SK-N-SH treated with all-trans-retinoic acid at 6 μM for 48 hours (cell line): Measurements from ENCODE around the gene PHF23.

Experiments
- ATAC-seq: fragments of 200-7000 bp; cut with Tn5 transposase; 3 replicates; pipeline ENCODE4 v1.9.1; 2020; ENCODE audit warnings: mild to moderate bottlenecking, moderate library complexity
- ARNTL ChIP-seq: fragments of 450-650 bp; formaldehyde crosslinking; IDR thresholded peaks from 2 replicates; pipeline ENCODE4 v1.5.0; 2020; ENCODE audit warnings: low read depth, mild to moderate bottlenecking, moderate library complexity, borderline replicate concordance
- BACH2 ChIP-seq: fragments of 250-450 bp; sonication (Bioruptor Pico); IDR thresholded peaks from 2 replicates; pipeline ENCODE4 v1.9.0; 2021; ENCODE audit warnings: mild to moderate bottlenecking, borderline replicate concordance
- CSDC2 ChIP-seq: fragments of 250-450 bp; sonication (Bioruptor Pico); IDR thresholded peaks from 2 replicates; pipeline ENCODE4 v1.5.0; 2020; ENCODE audit warnings: mild to moderate bottlenecking, moderate library complexity
- ESRRG ChIP-seq: fragments of 250-450 bp; sonication (Bioruptor Pico); IDR thresholded peaks from 2 replicates; pipeline ENCODE4 v1.6.1; 2021; ENCODE audit warnings: mild to moderate bottlenecking
- GLIS3 ChIP-seq: fragments of 250-450 bp; sonication (Bioruptor Pico); IDR thresholded peaks from 2 replicates; pipeline ENCODE4 v1.5.0; 2020; ENCODE audit warnings: mild to moderate bottlenecking, moderate library complexity
- ISL1 ChIP-seq: fragments of 250-450 bp; sonication (Bioruptor Pico); IDR thresholded peaks from 2 replicates; pipeline ENCODE4 v2.1.2; 2022; ENCODE audit warnings: mild to moderate bottlenecking, moderate library complexity
- OSR1 ChIP-seq: fragments of 250-450 bp; sonication (Bioruptor Pico); IDR thresholded peaks from 2 replicates; pipeline ENCODE4 v1.8.0; 2022; ENCODE audit warnings: moderate library complexity, mild to moderate bottlenecking, inconsistent platforms
- PPARA ChIP-seq: fragments of 250-450 bp; sonication (Bioruptor Pico); IDR thresholded peaks from 2 replicates; pipeline ENCODE4 v1.5.0; 2020; ENCODE audit warnings: mild to moderate bottlenecking, borderline replicate concordance
- RARB ChIP-seq: fragments of 250-450 bp; sonication (Bioruptor Pico); IDR thresholded peaks from 2 replicates; pipeline ENCODE4 v1.8.0; 2021; ENCODE audit warnings: mild to moderate bottlenecking, moderate library complexity
- SNAI2 ChIP-seq: fragments of 250-450 bp; sonication (Bioruptor Pico); IDR thresholded peaks from 2 replicates; pipeline ENCODE4 v1.5.0; 2020; ENCODE audit warnings: mild to moderate bottlenecking, moderate library complexity
- TCF4 ChIP-seq: fragments of 250-450 bp; sonication (Bioruptor Pico); IDR thresholded peaks from 2 replicates; pipeline ENCODE4 v1.8.0; 2021; ENCODE audit warnings: mild to moderate bottlenecking, moderate library complexity, borderline replicate concordance
- TOX ChIP-seq: fragments of 250-450 bp; sonication (Bioruptor Pico); IDR thresholded peaks from 2 replicates; pipeline ENCODE4 v1.8.0; 2021; ENCODE audit warnings: mild to moderate bottlenecking, moderate library complexity, borderline replicate concordance
- ZC3H10 ChIP-seq: fragments of 250-450 bp; sonication (Bioruptor Pico); IDR thresholded peaks from 2 replicates; pipeline ENCODE4 v1.5.1; 2021; ENCODE audit warnings: mild to moderate bottlenecking, moderate library complexity
- ZFP3 ChIP-seq: fragments of 250-450 bp; sonication (Bioruptor Pico); IDR thresholded peaks from 2 replicates; pipeline ENCODE4 v1.5.0; 2020; ENCODE audit warnings: mild to moderate bottlenecking, moderate library complexity
- ZNF565 ChIP-seq: fragments of 450-650 bp; formaldehyde crosslinking; conservative IDR thresholded peaks from 2 replicates; pipeline ENCODE4 v1.5.0; 2020; ENCODE audit warnings: low read depth, mild to moderate bottlenecking, moderate library complexity
- ZNF70 ChIP-seq: fragments of 450-650 bp; formaldehyde crosslinking; IDR thresholded peaks from 2 replicates; pipeline ENCODE4 v1.5.0; 2020; ENCODE audit warnings: mild to moderate bottlenecking, moderate library complexity
- ZNF8 ChIP-seq: fragments of 450-650 bp; formaldehyde crosslinking; IDR thresholded peaks from 2 replicates; pipeline ENCODE4 v1.5.0; 2020; ENCODE audit warnings: mild to moderate bottlenecking, moderate library complexity
- TF ChIP-seq, protein P1 (sequence below): fragments of 250-450 bp; sonication (Bioruptor Pico); IDR thresholded peaks from 2 replicates; pipeline ENCODE4 v1.5.1; 2021; ENCODE audit warnings: mild to moderate bottlenecking, moderate library complexity
- TF ChIP-seq, protein P2 (sequence below): fragments of 250-450 bp; sonication (Bioruptor Pico); IDR thresholded peaks from 2 replicates; pipeline ENCODE4 v1.5.0; 2020; ENCODE audit warnings: mild to moderate bottlenecking, moderate library complexity
- TF ChIP-seq, protein P3 (sequence below): fragments of 250-450 bp; sonication (Bioruptor Pico); IDR thresholded peaks from 2 replicates; pipeline ENCODE4 v1.5.1; 2020; ENCODE audit warnings: low read depth, mild to moderate bottlenecking, moderate library complexity
- TF ChIP-seq, protein P4 (sequence below): fragments of 250-450 bp; sonication (Bioruptor Pico); IDR thresholded peaks from 2 replicates; pipeline ENCODE4 v1.8.0; 2020; ENCODE audit warnings: mild to moderate bottlenecking, moderate library complexity, borderline replicate concordance

The PHF23 gene

DNA sequence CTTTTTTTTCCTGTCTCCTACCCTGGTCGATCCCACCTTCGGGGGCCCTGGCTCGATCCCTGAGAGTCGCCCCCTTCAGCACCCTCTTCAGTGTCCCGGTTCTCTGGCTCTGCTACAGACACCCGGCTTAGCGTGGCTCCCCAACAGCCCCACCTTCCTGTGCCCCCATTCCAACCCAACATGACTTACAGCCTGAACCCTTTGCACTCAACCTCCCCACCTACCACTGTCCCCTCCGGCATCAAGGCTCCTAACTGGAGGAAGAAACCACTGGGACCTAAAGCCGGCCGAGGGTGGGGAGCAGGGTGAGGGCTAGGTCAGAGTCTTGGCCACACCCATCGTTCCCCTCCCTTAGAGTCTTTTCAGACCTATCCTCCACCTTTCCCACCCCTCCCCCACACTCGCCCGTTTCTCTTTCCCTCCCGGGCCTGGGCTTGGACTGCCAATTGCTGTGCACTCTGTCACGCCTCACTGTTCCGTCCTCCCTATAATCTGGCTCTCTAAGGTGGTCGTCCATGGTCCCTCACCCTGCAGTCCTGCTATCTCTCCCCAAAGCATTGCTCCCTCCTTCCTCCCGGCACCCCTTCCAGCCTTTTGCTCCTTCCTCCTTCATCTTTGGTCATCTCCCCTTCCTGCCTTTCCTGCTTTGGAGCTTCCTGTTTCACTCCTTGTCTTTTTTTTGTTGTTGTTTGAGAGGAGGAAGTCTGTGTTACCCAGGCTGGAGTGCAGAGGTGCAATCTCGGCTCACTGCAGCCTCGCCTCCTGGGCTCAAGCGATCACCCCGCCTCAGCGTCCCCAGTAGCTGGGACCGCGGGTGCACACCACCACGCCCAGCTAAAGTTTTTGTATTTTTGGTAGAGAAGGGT, 23.9 kb upstream of the PHF23 start:
- TF ChIP-seq CSDC2: no peak
- no peak for TF ChIP-seq ZNF70
- TF ChIP-seq, protein P1, sequence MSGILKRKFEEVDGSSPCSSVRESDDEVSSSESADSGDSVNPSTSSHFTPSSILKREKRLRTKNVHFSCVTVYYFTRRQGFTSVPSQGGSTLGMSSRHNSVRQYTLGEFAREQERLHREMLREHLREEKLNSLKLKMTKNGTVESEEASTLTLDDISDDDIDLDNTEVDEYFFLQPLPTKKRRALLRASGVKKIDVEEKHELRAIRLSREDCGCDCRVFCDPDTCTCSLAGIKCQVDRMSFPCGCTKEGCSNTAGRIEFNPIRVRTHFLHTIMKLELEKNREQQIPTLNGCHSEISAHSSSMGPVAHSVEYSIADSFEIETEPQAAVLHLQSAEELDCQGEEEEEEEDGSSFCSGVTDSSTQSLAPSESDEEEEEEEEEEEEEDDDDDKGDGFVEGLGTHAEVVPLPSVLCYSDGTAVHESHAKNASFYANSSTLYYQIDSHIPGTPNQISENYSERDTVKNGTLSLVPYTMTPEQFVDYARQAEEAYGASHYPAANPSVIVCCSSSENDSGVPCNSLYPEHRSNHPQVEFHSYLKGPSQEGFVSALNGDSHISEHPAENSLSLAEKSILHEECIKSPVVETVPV: no peak
- TF ChIP-seq, protein P2, sequence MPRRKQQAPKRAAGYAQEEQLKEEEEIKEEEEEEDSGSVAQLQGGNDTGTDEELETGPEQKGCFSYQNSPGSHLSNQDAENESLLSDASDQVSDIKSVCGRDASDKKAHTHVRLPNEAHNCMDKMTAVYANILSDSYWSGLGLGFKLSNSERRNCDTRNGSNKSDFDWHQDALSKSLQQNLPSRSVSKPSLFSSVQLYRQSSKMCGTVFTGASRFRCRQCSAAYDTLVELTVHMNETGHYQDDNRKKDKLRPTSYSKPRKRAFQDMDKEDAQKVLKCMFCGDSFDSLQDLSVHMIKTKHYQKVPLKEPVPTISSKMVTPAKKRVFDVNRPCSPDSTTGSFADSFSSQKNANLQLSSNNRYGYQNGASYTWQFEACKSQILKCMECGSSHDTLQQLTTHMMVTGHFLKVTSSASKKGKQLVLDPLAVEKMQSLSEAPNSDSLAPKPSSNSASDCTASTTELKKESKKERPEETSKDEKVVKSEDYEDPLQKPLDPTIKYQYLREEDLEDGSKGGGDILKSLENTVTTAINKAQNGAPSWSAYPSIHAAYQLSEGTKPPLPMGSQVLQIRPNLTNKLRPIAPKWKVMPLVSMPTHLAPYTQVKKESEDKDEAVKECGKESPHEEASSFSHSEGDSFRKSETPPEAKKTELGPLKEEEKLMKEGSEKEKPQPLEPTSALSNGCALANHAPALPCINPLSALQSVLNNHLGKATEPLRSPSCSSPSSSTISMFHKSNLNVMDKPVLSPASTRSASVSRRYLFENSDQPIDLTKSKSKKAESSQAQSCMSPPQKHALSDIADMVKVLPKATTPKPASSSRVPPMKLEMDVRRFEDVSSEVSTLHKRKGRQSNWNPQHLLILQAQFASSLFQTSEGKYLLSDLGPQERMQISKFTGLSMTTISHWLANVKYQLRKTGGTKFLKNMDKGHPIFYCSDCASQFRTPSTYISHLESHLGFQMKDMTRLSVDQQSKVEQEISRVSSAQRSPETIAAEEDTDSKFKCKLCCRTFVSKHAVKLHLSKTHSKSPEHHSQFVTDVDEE (CRISPR knock-in tag): no peak
- no peak for TF ChIP-seq BACH2 (CRISPR knock-in tag)
- TF ChIP-seq ZNF565: no peak
- TF ChIP-seq TOX (CRISPR knock-in tag): no peak
- no peak for TF ChIP-seq ZC3H10
- TF ChIP-seq, protein P3, sequence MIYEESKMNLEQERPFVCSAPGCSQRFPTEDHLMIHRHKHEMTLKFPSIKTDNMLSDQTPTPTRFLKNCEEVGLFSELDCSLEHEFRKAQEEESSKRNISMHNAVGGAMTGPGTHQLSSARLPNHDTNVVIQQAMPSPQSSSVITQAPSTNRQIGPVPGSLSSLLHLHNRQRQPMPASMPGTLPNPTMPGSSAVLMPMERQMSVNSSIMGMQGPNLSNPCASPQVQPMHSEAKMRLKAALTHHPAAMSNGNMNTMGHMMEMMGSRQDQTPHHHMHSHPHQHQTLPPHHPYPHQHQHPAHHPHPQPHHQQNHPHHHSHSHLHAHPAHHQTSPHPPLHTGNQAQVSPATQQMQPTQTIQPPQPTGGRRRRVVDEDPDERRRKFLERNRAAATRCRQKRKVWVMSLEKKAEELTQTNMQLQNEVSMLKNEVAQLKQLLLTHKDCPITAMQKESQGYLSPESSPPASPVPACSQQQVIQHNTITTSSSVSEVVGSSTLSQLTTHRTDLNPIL: no peak
- TF ChIP-seq ARNTL (CRISPR knock-in tag): no peak
- no peak for TF ChIP-seq PPARA (CRISPR knock-in tag)
- TF ChIP-seq SNAI2 (CRISPR knock-in tag): no peak
- TF ChIP-seq ZNF8 (CRISPR knock-in tag): no peak
- TF ChIP-seq, protein P4, sequence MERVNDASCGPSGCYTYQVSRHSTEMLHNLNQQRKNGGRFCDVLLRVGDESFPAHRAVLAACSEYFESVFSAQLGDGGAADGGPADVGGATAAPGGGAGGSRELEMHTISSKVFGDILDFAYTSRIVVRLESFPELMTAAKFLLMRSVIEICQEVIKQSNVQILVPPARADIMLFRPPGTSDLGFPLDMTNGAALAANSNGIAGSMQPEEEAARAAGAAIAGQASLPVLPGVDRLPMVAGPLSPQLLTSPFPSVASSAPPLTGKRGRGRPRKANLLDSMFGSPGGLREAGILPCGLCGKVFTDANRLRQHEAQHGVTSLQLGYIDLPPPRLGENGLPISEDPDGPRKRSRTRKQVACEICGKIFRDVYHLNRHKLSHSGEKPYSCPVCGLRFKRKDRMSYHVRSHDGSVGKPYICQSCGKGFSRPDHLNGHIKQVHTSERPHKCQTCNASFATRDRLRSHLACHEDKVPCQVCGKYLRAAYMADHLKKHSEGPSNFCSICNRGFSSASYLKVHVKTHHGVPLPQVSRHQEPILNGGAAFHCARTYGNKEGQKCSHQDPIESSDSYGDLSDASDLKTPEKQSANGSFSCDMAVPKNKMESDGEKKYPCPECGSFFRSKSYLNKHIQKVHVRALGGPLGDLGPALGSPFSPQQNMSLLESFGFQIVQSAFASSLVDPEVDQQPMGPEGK (CRISPR knock-in tag): no peak
- ATAC-seq: no peak; the same call in 2 of the 3 replicates

DNA sequence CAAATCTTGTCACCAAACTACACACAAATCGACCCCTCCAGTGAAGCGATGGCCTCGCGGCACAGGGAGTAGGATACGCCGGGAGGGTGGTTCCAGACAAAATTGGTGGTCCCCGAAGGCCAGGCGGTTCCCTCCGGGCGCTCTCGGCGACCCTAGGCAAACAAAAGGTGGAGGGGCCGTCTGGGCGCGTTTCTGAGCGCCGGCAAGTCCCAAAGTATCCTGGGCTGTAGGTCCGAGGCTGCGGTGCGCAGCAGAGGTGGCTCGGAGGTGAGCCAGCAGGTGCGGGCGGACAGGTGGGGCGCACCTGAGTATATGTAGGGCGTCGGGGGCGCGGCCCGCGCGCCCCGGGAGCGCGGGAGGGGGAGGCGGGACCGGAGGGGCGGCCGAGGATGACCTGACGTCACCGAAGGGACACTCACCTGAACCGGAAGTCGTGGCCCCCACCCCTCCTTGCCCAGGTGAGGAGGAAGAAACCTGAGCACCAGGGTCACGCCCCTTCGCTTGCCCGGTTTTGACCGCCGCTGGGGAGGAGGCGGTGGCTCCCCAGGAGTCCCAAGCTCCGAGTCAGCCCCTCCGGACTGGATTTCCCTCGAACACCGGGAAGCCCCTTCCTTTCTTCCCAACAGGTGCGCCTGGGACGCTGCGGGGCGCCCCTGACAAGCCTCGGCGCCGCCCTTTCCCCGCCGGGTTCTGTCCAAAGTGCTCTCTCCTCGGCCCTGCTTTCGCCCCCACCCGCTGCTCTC, 23.1 kb upstream of the PHF23 start, which contains the start of gene CLDN7:
CLDN7 (minus strand) TSS at position 287 of the 743 bp plus-strand sequence. CDS start 435 bp downstream, outside the sequence.
- TF ChIP-seq ZC3H10 (no peak), RARB (CRISPR knock-in tag) (no peak), ZNF70 (no peak), ESRRG (CRISPR knock-in tag) (no peak)
- ATAC-seq: no peak

DNA sequence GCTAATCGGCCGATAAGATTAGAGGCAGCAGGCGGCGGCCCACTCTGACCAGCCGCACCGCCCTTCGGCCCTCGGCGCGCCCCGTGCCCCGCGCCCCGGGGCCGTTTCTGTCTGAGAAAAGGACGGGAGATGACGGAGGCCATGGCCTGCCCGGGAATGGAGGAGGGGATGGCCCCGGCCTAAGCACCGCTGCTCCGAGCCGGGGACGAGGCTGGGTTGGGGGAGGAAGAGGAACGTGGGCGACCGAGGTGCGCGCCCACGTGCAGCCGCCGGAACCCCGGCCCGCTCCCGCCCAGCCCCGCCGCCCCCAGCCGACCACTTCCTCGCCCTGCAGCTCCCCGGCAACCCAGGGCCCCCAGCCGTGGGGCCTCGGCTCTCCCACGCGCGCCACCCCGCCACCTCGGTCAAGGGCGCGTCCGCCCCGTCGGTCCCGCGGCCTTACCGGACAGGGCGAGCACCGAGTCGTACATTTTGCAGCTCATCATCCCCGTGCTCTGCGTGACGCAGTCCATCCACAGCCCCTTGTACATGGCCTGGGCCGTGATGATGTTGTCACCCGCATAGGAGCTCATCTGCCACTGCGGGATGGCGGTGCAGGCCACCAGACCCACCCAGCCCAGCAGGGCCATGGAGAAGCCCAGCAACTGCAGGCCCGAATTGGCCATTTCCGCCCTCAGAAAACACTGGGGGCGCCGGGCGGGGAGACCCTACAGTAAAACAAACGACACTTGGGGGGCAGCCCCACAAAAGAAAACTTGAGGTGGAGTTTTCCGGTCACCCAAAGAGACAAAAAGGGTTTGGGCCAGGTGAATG, 22.3 kb upstream of the PHF23 start:
- no peak for ATAC-seq
- TF ChIP-seq OSR1 (CRISPR knock-in tag) (no peak), ZNF8 (CRISPR knock-in tag) (no peak), GLIS3 (CRISPR knock-in tag) (no peak), TOX (CRISPR knock-in tag) (no peak), ZNF565 (no peak), TCF4 (CRISPR knock-in tag) (no peak), SNAI2 (CRISPR knock-in tag) (no peak), ZFP3 (CRISPR knock-in tag) (no peak), PPARA (CRISPR knock-in tag) (no peak), ISL1 (CRISPR knock-in tag) (no peak), ZC3H10 (no peak), ARNTL (CRISPR knock-in tag) (no peak)
- TF ChIP-seq, protein P1: no peak
- TF ChIP-seq, all 23 proteins: peak for 0
